HG02798 (cell line): Measurements from ENCODE around the gene ZNF423.

Experiments used
- ATAC-seq: cut with Tn5 transposase; IDR thresholded peaks from one replicate; pipeline ENCODE4 v1.9.1; 2021; ENCODE audit warnings: mild to moderate bottlenecking; ENCODE audit not compliant: unreplicated experiment, poor library complexity

The ZNF423 gene

GRCh38 chr16:49757559-49758069, 98.3 kb downstream of the ZNF423 start:
- ATAC-seq: no peak

- ATAC-seq: no peak
Observed at GRCh38 chr16:49756775-49757558, 98.9 kb downstream of the ZNF423 start.

- no peak for ATAC-seq
Observed at GRCh38 chr16:49755716-49756505, 100.0 kb downstream of the ZNF423 start.

- no peak for ATAC-seq
Observed at GRCh38 chr16:49755313-49755620, 100.6 kb downstream of the ZNF423 start.

GRCh38 chr16:49754495-49755312, 101.2 kb downstream of the ZNF423 start:
- no peak for ATAC-seq

- ATAC-seq: no peak
Observed at GRCh38 chr16:49750341-49751000, 105.4 kb downstream of the ZNF423 start.

- no peak for ATAC-seq
Observed at GRCh38 chr16:49749816-49750215, 106.1 kb downstream of the ZNF423 start.

GRCh38 chr16:49748322-49748721, 107.6 kb downstream of the ZNF423 start:
- ATAC-seq: no peak

GRCh38 chr16:49747654-49748053, 108.3 kb downstream of the ZNF423 start:
- ATAC-seq: no peak

GRCh38 chr16:49746545-49746944, 109.4 kb downstream of the ZNF423 start:
- ATAC-seq: no peak

- no peak for ATAC-seq
Observed at GRCh38 chr16:49745311-49745747, 110.6 kb downstream of the ZNF423 start.

GRCh38 chr16:49744244-49745220, 111.4 kb downstream of the ZNF423 start:
- ATAC-seq: no peak

- no peak for ATAC-seq
Observed at GRCh38 chr16:49743658-49744057, 112.3 kb downstream of the ZNF423 start.

GRCh38 chr16:49743203-49743464, 112.8 kb downstream of the ZNF423 start:
- no peak for ATAC-seq

- ATAC-seq: no peak
Observed at GRCh38 chr16:49742428-49743202, 113.3 kb downstream of the ZNF423 start.

- no peak for ATAC-seq
Observed at GRCh38 chr16:49740256-49740655, 115.7 kb downstream of the ZNF423 start.

GRCh38 chr16:49739381-49739780, 116.5 kb downstream of the ZNF423 start:
- ATAC-seq: no peak

GRCh38 chr16:49738832-49739231, 117.1 kb downstream of the ZNF423 start:
- ATAC-seq: no peak

- ATAC-seq: no peak
Observed at GRCh38 chr16:49738001-49738400, 117.9 kb downstream of the ZNF423 start.
